ACHN (cell line): ENCODE results near the gene UHMK1.
"Not testable (repeated sequence)": the region's sequence is repeated elsewhere in the genome, so short reads cannot be mapped to it uniquely, and the experiment has no call there.

Source experiments
- DNase-seq: peaks from one replicate; pipeline ENCODE4 v3.0.0-alpha.2; 2015
- in situ Hi-C: cut with HindIII; loops from 2 replicates; pipeline ENCODE4 v1.10.0; 2017; ENCODE audit warnings: low sequenced_read_pairs, low pct_ligation_motif_present, low pct_unique_long_range_greater_than_20kb

UHMK1 gene, protein sequence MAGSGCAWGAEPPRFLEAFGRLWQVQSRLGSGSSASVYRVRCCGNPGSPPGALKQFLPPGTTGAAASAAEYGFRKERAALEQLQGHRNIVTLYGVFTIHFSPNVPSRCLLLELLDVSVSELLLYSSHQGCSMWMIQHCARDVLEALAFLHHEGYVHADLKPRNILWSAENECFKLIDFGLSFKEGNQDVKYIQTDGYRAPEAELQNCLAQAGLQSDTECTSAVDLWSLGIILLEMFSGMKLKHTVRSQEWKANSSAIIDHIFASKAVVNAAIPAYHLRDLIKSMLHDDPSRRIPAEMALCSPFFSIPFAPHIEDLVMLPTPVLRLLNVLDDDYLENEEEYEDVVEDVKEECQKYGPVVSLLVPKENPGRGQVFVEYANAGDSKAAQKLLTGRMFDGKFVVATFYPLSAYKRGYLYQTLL

DNA sequence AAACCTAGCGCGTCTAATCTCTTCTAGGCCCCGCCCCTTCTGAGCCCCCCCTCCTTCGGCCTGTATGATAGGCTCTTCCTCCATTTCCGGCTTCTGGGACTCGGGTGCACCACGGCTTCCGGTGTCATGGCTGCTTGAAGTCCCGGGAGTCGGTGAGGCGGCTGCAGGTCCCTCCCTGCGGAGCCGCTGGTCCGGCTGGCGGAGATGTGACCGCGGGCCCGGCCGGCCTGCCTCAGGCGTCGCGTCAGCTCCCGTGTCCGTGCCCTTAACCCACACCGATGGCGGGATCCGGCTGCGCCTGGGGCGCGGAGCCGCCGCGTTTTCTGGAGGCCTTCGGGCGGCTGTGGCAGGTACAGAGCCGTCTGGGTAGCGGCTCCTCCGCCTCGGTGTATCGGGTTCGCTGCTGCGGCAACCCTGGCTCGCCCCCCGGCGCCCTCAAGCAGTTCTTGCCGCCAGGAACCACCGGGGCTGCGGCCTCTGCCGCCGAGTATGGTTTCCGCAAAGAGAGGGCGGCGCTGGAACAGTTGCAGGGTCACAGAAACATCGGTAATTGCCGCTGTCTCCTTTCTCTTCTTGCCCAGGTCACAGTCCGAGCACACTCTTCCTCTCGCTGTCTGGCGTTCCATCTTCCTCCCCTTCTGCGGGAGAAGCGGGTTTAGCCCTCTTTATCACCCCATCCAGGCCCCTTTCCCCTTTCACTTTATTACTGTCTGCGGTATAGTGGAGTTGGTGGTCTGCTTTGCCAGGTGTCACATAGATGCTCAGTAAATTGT is at the start of gene UHMK1:
UHMK1 (plus strand) TSS at position 96 of the 773 bp plus-strand sequence; CDS start at position 279, 183 bp downstream.
- in situ Hi-C loops: no loop called here
- peak; percentile 95 for DNase-seq

DNA sequence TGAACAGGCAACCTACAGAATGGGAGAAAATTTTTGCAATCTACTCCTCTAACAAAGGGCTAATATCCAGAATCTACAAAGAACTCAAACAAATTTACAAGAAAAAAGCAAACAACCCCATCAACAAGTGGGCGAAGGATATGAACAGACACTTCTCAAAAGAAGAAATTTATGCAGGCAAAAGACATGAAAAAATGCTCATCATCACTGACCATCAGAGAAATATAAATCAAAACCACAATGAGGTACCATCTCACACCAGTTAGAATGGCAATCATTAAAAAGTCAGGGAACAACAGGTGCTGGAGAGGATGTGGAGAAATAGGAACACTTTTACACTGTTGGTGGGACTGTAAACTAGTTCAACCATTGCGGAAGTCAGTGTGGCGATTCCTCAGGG is 43.3 kb upstream of the UHMK1 start:
- in situ Hi-C loops: not testable (repeated sequence)

DNA sequence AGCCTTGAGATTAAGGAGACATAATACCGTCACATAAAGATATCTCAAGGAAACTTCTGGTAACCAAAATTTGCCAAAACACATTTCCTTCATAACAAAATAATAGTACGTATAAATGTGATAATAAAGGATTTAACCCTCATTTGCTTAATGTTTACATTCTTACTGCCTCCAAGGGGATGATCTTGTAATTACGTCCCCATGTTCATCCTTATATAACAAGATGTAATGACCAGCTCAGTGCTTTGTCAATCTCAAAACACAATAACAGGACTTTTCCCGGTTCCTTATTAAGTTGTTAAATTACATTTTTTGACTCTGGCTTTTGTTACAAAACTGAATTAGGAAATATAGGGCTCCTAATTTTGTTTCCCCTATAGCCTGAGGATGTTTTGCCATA is 41.3 kb upstream of the UHMK1 start:
- in situ Hi-C loops: no loop called here
- DNase-seq: no peak

More for the DNA sequence above, 43.3 kb upstream of the UHMK1 start:
- not testable (repeated sequence) for DNase-seq

DNA sequence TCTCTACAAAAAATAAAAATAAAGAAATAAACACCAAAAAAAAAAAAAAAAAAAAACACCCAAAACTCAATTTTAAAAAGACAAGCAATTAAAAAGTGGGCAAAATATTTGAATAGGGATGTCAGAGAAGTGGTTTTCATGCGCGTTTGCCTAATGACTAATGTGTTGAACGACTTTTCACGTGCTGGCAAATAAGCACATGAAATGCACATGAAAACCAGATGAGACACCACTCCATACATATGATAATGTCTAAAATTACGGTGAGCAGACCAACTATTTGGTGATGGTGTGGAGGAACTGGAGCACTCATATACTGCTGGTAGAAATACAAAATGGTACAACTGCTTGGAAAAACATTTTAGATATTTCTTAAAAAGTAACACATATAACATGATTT is 39.4 kb upstream of the UHMK1 start:
- in situ Hi-C loops: no loop called here
- no peak for DNase-seq

DNA sequence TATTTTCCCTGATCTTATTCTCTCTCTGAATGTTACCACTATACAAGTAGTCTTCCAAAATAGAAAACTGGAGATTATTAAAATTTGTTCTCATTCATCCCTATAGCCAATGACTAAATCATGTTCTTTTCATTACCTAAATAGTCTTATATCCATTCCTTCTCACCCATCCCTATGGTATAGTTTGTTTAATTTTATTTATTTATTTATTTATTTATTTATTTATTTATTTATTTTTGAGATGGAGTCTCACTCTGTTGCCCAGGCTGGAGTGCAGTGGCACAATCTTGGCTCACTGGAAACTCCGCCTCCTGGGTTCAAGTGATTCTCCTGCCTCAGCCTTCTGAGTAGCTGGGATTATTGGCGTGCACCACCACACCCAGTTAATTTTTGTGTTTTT is 35.2 kb upstream of the UHMK1 start:
- in situ Hi-C loops, DNase-seq: not testable (repeated sequence)

DNA sequence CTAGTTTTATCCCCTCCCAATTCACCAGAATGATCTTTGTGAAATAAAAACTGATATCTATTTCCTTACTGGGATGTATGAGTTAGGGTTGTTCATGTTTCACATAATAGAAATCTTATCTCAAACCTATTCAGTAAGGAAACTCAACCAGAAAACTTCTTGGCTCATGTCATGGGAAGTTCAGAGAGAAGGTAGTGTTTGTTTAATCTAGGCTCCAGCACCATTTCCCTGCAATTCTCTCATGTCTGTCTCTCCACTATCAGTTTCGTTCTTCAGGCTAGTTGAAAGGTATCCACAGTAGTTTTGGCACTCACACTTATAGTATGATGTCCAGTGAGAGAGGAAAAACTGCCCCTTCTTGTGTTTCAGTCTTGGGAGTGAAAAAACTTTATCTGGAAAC is 34.6 kb upstream of the UHMK1 start:
- in situ Hi-C loops: no loop called here
- DNase-seq: no peak

DNA sequence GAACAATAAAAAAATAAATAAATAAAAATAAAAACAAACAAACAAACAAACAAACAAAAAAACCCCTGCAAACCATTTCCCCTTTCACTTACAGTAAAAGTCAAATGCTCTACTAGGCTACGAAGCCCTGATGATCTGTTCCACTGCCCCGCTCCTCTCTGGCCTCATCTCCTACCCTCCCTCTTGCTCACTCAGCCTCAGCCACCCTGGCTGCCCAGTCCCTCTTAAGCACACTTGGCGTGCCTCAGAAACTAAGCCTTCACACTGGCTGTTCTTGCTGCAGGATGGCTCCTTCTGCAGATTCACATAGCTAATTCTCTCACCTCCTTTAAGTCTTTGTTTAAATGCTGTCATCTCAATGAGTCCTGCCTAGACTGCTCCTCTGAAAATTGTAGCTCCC is 30.8 kb upstream of the UHMK1 start:
- no peak for DNase-seq
- in situ Hi-C loops: no loop called here

DNA sequence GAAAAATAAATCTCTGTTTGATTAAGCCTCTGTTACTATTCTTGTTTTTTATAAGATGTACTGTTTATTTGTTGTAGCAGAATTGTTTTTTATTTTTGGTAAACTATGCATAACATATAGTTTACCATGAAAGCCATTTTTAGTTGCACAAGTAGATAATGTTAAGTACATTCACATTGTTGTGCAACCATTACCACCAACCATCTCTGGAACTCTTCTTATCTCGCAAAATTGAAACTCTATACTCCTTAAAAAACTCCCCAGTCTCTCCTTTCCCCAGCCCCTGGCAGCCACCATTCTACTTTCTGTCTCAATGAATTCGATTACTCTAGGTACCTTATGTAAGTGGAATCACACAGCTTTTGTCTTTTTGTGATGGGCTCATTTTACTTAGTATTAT is 27.4 kb upstream of the UHMK1 start:
- DNase-seq: no peak
- in situ Hi-C loops: no loop called here

DNA sequence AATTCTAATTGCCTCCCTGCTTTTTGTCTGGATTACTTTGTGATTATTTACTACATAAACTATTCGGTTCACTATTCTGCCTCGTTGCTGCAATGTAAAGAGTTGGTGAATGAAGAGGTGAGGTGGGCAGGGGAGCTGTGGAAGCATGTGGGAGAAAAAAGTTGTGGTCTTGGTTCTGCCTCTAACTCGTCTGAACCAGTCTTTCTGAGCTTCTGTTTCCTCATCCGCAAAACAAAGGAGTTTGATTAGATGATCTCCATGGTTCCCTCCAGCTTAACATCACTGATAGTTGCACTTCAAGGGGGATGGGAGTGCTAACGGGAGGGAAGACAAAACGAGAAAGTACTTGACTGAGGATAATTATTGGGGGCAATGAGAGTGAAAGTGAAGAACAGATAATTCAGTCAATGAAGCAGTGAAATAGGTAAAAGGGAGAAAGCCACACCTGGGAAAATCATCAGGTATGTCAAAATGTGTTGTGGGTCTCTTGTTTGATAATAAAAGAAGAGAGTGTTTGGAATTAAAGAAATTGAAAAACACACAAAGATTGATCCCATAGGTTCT is 26.2 kb upstream of the UHMK1 start:
- no peak for DNase-seq
- in situ Hi-C loops: no loop called here

DNA sequence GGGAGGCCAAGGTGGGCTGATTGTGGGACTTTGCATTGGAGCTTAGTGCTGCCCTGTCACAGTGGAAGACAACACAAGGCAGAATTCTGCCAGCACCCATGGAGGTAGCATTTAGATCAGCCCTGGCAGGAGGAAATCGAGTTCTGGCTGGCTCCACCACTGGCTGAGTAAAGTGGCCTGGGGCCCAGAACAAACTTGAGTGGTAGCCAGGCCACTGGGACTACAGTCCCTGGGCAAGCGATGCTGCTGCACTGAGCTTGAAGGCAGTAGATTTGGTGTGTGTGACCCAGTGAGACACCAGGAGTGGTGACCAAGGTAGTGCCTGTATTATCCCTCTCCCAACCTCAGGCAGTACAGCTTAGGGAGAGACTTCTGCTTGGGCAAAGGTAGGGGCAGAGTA is 22.5 kb upstream of the UHMK1 start:
- in situ Hi-C loops: no loop called here
- DNase-seq: no peak

DNA sequence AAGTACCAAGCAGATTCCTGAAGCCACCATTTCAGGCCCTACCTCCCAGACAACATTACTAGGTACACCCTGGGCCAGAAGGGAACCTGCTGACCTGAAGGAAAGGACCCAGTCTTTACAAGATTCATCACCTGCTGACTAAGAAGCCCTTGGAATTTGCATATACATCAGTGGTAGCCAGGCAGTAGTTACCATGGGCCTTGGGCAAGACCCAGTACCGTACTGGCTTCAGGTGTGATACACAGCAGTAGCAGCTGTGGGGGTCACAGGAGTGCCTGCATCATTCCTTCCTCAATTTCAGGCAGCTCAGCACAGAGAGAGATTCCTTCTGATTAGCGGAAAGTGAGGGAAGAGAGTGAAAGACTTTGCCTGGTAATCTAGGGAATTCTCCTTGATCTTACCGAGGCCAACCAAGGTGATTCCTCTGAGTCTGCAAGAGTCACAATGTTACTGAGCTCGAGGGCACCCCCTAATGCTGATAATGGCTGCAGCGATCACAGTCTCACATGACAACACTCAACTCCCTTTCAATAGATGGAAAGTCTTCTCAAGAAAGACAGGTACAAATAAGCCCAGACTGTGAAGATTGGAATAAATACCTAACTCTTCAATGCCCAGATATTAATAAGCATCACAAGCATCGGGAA is 22.0 kb upstream of the UHMK1 start:
- in situ Hi-C loops: no loop called here
- DNase-seq: no peak

DNA sequence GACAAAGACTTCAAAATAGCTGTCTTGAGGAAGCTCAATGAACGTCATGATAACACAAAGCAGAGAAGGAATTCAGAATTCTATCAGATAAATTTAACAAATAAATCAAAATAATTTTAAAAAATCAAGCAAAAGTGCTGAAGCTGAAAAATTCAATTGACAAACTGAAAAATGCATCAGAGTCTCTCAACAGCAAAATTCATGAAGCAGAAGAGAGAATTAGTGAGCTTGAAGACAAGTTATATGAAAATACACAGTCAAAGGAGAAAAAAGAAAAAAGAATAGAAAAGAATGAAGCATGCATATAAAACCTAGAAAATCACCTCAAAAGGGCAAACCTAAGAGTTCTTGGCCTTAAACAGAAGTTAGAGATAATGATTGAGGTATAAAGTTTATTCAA is 21.0 kb upstream of the UHMK1 start:
- in situ Hi-C loops: no loop called here
- DNase-seq: no peak

DNA sequence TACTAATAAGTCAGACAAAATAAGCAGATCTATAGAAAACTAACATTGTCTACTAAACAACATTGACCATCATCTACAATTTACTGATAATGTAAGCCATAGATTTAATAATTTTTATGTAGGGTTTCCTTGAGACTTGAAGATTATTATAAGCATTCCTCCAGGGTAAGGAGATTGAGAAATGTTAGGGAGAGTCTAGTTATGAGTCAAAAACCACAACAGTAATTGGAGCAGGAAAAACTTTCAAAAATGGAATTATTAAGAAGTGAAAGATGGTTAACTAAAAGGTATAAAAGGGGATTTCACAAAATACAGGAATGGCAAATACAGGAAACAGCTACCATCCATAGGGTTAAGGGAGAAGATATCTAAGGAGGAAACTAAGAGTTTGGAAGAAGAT is 12.4 kb upstream of the UHMK1 start:
- no peak for DNase-seq
- in situ Hi-C loops: no loop called here

DNA sequence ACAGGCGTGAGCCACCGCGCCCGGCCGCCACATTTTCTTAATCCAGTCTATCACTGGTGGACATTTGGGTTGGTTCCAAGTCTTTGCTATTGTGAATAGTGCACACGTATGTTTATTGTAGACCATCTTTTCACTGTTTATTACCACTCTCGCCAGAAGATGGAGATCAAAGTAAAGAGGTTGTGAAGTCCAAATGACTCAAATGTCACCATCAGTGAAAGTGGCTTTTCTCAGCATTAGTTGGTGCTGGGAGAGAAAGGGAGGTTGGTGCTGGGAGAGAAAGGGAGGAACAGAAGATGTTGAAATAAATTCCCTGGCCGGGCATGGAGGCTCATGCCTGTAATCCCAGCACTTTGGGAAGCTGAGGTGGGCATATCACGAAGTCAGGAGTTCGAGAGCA is 10.4 kb upstream of the UHMK1 start:
- no peak for DNase-seq
- in situ Hi-C loops: no loop called here

DNA sequence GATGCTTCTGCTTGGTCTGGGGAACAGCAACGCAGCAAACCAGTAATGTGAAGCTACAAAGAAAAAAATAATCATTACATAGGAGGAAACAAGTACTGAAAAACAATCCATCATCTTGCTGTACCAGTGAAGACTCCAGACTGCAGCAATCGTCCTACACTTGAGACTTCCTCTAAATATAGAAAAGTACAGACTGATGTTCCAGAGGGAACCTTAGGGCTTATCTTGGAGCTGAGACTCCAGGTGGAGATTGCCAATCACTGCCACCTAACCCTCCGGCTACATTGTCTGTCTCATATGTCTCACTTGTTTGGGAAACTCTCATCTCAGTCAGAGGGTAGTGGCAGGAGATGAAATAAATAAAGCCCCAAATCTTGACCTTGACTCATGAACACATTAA is 9.4 kb upstream of the UHMK1 start:
- in situ Hi-C loops: no loop called here
- DNase-seq: no peak

DNA sequence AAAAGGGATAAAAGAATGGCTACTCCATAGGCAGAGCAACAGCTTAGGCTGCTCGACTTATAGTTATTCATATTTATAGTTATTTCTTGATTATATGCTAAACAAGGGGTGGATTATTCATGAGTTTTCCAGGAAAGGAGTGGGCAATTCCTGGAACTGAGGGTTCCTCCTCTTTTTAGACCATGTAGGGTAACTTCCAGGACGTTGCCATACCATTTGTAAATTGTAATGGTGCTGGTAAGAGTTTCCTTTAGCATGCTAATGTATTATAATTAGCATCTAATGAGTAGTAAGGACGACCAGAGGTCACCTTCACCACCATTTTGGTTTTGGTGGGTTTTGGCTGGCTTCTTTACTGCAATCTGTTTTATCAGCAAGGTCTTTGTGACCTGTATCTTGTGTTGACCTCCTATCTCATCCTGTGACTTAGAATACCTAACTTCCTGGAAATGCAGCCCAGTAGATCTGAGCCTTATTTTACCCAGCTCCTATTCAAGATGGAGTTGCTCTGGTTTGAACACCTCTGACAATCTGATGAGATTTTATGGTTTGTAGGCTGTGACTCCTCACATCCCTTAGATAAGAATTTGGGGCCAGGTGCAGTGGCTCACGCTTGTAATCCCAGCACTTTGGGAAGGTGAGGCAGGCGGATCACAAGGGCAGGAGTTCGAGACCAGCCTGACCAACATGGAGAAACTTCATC is 1.9 kb upstream of the UHMK1 start:
- DNase-seq, in situ Hi-C loops: not testable (repeated sequence)

DNA sequence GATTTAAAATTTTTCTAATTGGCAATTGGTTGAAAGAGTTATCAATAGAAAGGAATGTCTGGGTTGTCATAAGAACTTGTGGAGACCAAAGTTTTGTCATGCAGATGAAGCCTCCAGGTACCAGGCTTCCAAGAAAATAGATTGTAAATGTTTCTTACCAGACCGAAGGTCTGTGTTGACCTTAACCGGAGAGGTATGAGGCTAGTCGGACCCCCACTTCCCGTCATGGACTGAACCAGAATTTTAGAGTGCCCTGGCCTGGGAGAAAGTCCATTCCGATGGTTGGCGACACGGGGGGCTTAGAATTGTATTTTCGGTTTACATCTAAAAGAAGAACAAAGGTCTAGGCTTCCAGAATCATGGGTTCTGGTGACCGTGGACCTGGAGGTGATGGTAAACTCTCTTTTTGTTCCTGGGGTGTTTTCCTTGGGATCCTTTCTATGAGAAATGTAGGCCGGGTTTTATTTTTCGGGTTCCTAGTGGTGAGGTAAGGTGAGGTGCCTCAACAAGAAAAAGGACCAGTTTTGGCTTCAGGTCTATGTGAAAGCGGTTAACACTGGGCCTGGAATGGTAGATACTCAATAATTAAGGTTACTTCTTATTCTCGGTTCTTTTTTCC is 405 bp upstream of the UHMK1 start:
- in situ Hi-C loops: no loop called here
- DNase-seq: no peak

DNA sequence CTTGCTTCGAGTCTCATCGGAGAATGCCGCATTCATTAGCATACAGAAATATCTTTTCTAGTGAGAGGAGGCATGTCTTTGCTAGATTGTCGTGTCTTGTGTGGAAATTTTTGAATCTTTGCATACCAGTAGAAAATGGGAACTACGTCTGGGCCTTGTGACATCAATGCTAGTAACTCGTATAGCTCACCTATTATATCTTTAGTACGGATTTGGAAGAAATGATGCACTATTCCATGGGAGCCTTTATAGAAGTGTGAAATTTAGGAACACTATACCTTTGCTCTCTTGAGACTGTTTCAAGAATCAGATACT is 835 bp downstream of the UHMK1 start:
- in situ Hi-C loops: no loop called here
- DNase-seq: no peak
